ENCODE measurements around the gene SEMA6D. TPM values are rescaled to one million over a fixed set of nuclear protein-coding genes. Genes with fewer than 3 reads are reported as not detected.

SEMA6D gene
- total RNA-seq, 1 experiment from 2014 or later, result 15.8 TPM

DNA sequence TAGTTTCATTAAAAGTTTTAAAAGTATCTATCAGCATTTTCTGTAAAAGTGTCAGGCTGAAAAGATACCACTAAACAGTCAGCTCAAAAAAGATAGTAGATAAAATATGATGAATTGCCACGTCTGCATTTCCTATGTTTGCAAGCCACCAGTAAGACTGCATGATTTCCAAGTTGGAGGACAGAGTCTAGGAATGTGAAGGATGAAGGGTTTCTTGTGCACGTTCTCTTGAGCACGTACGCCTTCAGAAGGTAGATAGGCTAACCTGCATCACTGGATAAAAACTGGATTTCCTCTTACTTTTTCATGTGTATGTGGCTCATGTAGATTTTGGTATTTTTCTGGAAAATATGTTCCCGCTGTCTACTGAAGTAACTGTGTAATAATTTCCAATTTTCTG, 9.9 kb upstream of the SEMA6D start:
- TF ChIP-seq, protein P1, sequence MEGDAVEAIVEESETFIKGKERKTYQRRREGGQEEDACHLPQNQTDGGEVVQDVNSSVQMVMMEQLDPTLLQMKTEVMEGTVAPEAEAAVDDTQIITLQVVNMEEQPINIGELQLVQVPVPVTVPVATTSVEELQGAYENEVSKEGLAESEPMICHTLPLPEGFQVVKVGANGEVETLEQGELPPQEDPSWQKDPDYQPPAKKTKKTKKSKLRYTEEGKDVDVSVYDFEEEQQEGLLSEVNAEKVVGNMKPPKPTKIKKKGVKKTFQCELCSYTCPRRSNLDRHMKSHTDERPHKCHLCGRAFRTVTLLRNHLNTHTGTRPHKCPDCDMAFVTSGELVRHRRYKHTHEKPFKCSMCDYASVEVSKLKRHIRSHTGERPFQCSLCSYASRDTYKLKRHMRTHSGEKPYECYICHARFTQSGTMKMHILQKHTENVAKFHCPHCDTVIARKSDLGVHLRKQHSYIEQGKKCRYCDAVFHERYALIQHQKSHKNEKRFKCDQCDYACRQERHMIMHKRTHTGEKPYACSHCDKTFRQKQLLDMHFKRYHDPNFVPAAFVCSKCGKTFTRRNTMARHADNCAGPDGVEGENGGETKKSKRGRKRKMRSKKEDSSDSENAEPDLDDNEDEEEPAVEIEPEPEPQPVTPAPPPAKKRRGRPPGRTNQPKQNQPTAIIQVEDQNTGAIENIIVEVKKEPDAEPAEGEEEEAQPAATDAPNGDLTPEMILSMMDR (conservative IDR thresholded peaks at IDR 0.05), result no peak
- peaks cover 7 to 8% of the 10 kb centered on the region in 2 experiments for H3K4me1 Mint-ChIP-seq

More for the DNA sequence above, 9.9 kb upstream of the SEMA6D start:
- Histone ChIP-seq H4K20me1 (ENCODE audit: control insufficient read depth, insufficient read depth, insufficient read length) (no peaks in the 10 kb centered on the region), H3K23me2 (ENCODE audit: insufficient read length, low read depth, low read length, poor library complexity, severe bottlenecking) (no peaks in the 10 kb centered on the region), H3K4me2 (ENCODE audit: insufficient read depth, insufficient read length, low read length) (no peak overlapping the region), H3K9me3 (ENCODE audit: control insufficient read depth, low read depth, low read length) (no peaks in the 10 kb centered on the region), H3K56ac (ENCODE audit: insufficient read length, low read depth, low read length) (no peak overlapping the region), H3T11ph (ENCODE audit: low read length) (no peak overlapping the region), H3K27ac (ENCODE audit: insufficient read length, low read depth, low read length) (no peak overlapping the region), H3K18ac (ENCODE audit: insufficient read length, low read depth, low read length) (no peak overlapping the region), H4K91ac (ENCODE audit: insufficient read length, low read depth, low read length) (no peak overlapping the region), H3K9ac (ENCODE audit: extremely low read depth, insufficient read length, low read length) (no peak overlapping the region), H3K23ac (ENCODE audit: insufficient read length, low read depth, low read length) (no peak overlapping the region), H3K79me2 (ENCODE audit: insufficient read depth, low read length) (no peaks in the 10 kb centered on the region), H3K79me1 (ENCODE audit: insufficient read depth, low read depth, low read length, poor library complexity, severe bottlenecking) (no peaks in the 10 kb centered on the region), H3K4me1 (ENCODE audit: insufficient read depth, low read length) (no peaks in the 10 kb centered on the region), H3K27me3 (ENCODE audit: insufficient read depth, low read length) (no peaks in the 10 kb centered on the region), H2AFZ (ENCODE audit: low read length) (no peak overlapping the region), H4K5ac (ENCODE audit: insufficient read length, low read depth, low read length) (no peak overlapping the region), H2BK15ac (ENCODE audit: low read depth, low read length) (no peak overlapping the region), H4K8ac (replicated peaks; ENCODE audit: insufficient read length, low read depth, low read length) (no peak overlapping the region), H2BK5ac (ENCODE audit: insufficient read length, low read length) (no peak overlapping the region), H2AK5ac (ENCODE audit: insufficient read length, low read length) (no peak overlapping the region), H2BK120ac (ENCODE audit: low read depth, low read length, poor library complexity, severe bottlenecking) (no peak overlapping the region), H2BK12ac (ENCODE audit: insufficient read length, low read depth, low read length) (no peak overlapping the region), H3K4ac (ENCODE audit: low read depth, low read length) (no peak overlapping the region), H3K14ac (ENCODE audit: insufficient read depth, low read length) (no peak overlapping the region), H2BK20ac (ENCODE audit: low read depth, low read length, poor library complexity, severe bottlenecking) (no peak overlapping the region)
- Mint-ChIP-seq H3K36me3 (ENCODE audit: insufficient read depth in 1 of 3, low read depth in 3 of 3) (no peaks in the 10 kb centered on the region), H3K9me3 (no peaks in the 10 kb centered on the region), H3K27me3 (ENCODE audit: low read depth) (no peaks in the 10 kb centered on the region), H3K27ac (no peak overlapping the region), H3K4me3 (no peak overlapping the region)
- WGBS (ENCODE audit: extremely low coverage, insufficient read length, low lambda C conversion rate), result no CpG with 5 or more reads among the region's 5 CpGs
- no peak for DNase-seq

Data from H9 (cell line).